PFSK-1 (cell line): Measurements from ENCODE around the gene OSBP.

Experiments used
- FOXP2 ChIP-seq: optimal IDR thresholded peaks from 2 replicates; pipeline ENCODE3; 2011; ENCODE audit warnings: borderline replicate concordance, control low read depth, inconsistent platforms; ENCODE audit not compliant: insufficient read depth; ENCODE audit errors: extremely low read length, extremely low read depth
- POLR2AphosphoS5 ChIP-seq: IDR thresholded peaks from 2 replicates; pipeline ENCODE4 v1.6.1; 2012; ENCODE audit warnings: low read depth, mild to moderate bottlenecking, control low read depth, low read length, moderate library complexity
- SIN3A ChIP-seq: IDR thresholded peaks from 2 replicates; pipeline ENCODE4 v1.6.1; 2012; ENCODE audit warnings: mild to moderate bottlenecking, low read length, moderate library complexity, borderline replicate concordance; ENCODE audit not compliant: insufficient read depth
- TAF1 ChIP-seq: IDR thresholded peaks from 2 replicates; pipeline ENCODE4 v1.6.1; 2012; ENCODE audit warnings: low read length, control low read depth, borderline replicate concordance; ENCODE audit not compliant: insufficient read depth
- TF ChIP-seq, protein P1 (sequence below), 2 experiments: IDR thresholded peaks; 2 replicates each; pipeline versions ENCODE4 v1.6.1 to v1.8.0; 2011 to 2012; ENCODE audit warnings: low read depth in 2 of 2, low read length in 2 of 2, control low read depth in 1 of 2, inconsistent platforms in 1 of 2, mild to moderate bottlenecking in 1 of 2, moderate library complexity in 1 of 2; ENCODE audit not compliant: insufficient read depth in 1 of 2

OSBP gene

DNA sequence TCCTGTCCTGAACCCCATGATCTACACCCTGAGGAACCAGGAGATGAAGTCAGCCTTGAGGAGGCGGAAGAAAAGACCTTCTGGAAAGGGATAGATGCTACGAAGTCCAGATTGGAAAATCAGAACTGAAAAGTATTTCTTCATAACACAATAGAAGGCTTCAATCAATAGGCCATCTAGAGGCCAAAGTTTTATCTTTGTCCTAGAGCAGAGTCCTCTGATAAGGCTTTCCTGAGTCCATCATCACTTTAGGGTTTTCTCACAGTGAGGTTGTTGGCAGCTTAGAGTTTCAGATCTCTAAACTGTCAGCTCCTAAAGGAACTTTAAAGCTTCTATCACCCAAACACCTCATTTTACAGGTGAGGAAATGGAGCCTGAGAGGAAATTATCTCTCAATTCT lies 83.0 kb downstream of the OSBP start:
- no peak for TF ChIP-seq SIN3A
- TF ChIP-seq, protein P1, sequence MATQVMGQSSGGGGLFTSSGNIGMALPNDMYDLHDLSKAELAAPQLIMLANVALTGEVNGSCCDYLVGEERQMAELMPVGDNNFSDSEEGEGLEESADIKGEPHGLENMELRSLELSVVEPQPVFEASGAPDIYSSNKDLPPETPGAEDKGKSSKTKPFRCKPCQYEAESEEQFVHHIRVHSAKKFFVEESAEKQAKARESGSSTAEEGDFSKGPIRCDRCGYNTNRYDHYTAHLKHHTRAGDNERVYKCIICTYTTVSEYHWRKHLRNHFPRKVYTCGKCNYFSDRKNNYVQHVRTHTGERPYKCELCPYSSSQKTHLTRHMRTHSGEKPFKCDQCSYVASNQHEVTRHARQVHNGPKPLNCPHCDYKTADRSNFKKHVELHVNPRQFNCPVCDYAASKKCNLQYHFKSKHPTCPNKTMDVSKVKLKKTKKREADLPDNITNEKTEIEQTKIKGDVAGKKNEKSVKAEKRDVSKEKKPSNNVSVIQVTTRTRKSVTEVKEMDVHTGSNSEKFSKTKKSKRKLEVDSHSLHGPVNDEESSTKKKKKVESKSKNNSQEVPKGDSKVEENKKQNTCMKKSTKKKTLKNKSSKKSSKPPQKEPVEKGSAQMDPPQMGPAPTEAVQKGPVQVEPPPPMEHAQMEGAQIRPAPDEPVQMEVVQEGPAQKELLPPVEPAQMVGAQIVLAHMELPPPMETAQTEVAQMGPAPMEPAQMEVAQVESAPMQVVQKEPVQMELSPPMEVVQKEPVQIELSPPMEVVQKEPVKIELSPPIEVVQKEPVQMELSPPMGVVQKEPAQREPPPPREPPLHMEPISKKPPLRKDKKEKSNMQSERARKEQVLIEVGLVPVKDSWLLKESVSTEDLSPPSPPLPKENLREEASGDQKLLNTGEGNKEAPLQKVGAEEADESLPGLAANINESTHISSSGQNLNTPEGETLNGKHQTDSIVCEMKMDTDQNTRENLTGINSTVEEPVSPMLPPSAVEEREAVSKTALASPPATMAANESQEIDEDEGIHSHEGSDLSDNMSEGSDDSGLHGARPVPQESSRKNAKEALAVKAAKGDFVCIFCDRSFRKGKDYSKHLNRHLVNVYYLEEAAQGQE (IDR thresholded peaks at IDR 0.05; ENCODE audit: insufficient read depth in 1 of 2, low read depth in 2 of 2, low read length in 2 of 2) = no peak
- TF ChIP-seq FOXP2 = no peak
- no peak for TF ChIP-seq TAF1
- TF ChIP-seq POLR2AphosphoS5 = no peak

DNA sequence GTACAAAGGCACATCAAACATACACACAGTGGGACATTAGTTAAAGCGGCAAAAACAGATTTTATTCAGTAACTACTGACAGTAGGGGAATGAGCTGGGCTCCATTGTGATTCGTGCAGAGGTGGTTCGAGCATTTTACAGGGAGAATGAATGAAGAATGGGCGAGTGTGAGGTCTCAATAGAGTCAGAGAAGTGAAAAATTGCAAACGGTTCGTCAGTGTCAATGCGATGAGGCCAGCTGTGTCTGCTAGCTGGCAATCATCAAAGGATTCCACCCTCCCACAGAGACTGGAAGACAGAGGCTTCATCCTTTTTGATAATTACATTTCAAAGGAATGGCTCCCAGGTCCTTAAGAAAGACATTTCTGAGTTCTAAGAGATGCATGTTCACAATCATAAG lies 86.9 kb downstream of the OSBP start:
- no peak for TF ChIP-seq SIN3A
- TF ChIP-seq TAF1 = no peak
